GM18858 (cell line): ENCODE results near the gene FTH1.
"Not testable (repeated sequence)": the region's sequence is repeated elsewhere in the genome, so short reads cannot be mapped to it uniquely, and the experiment has no call there.

Experiments
- ATAC-seq: cut with Tn5 transposase; IDR thresholded peaks from one replicate; pipeline ENCODE4 v1.9.1; 2021; ENCODE audit not compliant: unreplicated experiment

FTH1 gene

DNA sequence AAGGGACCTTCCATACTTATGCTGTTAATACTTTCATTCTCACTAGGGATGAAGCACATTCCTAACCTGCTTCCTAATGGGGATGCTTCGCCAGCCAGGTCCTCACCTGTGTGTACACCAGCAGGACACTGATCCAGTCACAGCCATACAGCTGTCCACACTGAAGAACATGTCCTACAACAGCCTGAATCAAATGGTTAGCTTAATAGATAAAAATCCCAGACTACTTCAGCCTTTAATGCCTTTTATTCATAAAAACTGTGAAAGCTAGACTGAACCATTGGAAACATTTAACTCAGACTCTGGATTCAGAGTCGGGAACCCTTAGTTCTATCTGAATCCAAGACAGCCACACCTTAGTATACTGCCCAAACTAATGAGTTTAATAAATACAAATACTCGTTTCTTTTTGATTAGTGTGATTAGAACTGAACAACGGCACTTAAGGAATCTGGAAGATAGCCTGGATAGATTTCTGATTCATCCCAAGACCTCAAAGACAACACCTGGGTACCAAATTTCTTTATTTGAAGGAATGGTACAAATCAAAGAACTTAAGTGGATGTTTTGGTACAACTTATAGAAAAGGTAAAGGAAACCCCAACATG, 3.3 kb downstream of the FTH1 start:
- ATAC-seq: no peak

DNA sequence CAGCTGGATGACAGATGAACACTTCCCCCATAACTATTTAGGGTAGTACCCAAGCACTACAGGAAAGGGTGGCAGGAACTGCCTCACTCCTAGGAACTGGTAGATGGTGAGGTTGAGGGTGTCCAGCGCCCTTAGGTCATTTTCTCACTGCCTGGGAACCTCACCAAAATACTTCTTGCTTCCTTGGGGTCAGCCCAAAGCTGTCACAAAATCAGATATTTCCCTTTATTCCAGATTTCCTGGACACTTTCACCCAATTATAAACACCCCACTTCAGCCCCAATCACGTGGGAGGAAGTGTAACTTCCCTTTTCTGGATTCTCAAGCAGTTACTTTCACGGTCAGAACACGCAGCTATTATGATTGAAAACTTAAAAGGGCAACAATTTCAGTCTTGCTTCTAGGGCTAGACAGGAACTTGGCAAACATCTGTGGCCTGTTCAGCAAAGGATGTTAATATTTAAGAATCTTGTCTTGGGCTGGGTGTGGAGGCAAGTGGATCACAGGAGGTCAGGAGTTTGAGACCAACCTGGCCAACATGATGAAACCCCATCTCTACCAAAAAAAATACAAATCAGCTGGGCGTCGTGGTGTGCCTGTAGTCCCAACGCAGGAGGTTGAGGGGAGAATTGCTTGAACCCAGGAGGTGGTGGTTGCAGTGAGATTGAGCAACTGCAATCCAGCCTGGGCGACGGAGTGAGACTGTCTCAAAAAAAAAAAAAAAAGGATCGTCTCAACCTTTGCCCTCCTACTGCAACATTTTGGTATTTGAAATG, 4.0 kb downstream of the FTH1 start:
- ATAC-seq: no peak

DNA sequence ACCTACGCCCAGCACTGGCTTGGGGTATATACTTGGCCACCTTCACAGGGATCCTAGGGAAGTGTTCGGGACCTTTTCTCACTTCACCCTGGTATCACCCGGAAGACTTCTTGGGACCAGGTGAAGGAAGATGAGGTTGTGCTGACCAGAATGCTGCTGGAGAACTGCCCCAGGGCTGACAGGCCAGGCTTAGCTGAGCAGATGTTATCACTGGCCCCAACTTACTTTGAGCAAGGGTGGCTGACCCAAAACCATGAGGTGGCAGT, 4.5 kb downstream of the FTH1 start:
- ATAC-seq: no peak

DNA sequence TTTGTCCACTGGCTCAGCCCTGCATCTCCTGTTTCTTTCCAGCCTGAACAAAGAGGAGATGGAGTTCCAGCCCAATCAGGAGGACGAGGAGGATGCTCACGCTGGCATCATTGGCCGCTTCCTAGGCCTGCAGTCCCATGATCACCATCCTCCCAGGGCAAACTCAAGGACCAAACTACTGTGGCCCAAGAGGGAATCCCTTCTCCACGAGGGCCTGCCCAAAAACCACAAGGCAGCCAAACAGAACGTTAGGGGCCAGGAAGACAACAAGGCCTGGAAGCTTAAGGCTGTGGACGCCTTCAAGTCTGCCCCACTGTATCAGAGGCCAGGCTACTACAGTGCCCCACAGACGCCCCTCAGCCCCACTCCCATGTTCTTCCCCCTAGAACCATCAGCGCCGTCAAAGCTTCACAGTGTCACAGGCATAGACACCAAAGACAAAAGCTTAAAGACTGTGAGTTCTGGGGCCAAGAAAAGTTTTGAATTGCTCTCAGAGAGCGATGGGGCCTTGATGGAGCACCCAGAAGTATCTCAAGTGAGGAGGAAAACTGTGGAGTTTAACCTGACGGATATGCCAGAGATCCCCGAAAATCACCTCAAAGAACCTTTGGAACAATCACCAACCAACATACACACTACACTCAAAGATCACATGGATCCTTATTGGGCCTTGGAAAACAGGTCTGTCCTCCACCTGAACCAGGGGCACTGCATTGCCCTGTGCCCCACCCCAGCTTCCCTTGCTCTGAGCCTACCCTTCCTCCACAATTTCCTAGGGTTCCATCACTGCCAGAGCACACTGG, 5.0 kb downstream of the FTH1 start:
- ATAC-seq: no peak

DNA sequence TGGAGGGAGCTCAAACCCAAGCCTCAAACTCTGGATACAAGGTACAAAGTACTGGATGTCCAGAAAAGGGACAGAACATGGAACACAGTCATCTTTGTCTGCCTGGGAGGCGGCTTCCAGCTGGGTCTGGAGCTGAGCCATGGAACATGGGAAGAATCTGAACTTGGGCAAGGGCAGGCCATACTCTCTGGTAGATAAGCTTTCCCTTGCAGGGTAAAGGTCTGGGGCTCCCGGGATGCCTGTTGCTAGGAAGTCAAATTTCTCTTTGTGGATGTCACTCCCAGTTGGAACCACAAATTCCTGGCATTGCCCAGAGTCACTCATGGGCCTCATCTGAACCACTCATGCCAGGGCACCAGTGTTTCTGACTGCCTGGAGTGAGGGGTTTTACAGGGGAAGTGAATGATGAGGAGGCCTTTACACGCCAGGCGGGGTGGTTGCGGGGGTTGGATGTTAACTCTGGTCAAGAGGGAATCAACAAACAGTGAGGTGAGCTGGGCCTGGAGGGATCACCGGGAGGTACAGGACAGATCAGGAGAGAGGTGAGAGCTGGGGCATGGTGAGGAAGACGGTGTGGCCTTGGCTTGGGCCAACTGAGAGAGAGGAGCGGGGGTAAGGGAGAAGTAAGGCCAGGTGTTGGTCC, 5.7 kb downstream of the FTH1 start:
- no peak for ATAC-seq

DNA sequence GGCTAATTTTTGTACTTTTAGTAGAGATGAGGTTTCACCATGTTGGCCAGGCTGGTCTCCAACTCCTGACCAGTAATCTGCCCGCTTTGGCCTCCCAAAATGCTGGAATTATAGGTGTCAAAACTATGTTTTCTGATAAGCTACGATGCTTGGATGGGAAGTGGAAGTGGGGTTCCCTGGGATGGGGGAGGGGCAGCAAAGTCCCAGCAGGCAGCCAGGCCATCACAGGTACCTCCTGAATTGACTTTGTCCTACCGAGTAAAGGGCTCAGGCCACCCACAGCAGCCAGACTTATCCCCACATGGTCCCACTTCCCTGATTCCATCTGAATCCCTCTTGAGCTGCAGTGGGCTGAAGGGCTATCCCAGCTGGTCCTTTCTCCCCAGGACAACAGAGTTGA, 6.9 kb downstream of the FTH1 start:
- no peak for ATAC-seq

GRCh38 chr11:61959678-61960077, 7.8 kb downstream of the FTH1 start:
- ATAC-seq: no peak

DNA sequence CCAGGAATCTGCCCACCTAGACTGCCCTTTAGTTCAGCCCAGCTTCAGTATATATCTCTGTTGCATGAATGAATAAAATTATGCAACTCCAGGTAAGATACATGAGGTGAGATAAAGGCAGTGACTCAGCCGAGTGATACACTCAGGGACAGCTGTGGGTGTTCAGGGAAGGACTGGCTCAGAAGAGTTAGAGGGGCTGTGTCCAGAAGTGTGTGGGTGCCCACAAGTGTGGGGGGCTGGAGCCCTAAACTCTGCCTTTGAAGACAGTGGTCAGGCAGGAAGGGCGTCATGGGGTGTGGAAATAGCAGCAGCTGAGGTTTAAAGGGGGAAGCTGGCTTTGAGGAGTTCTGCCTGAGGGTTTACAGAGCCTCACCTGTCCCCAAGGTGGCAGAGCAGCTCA, 8.3 kb downstream of the FTH1 start:
- ATAC-seq: no peak

DNA sequence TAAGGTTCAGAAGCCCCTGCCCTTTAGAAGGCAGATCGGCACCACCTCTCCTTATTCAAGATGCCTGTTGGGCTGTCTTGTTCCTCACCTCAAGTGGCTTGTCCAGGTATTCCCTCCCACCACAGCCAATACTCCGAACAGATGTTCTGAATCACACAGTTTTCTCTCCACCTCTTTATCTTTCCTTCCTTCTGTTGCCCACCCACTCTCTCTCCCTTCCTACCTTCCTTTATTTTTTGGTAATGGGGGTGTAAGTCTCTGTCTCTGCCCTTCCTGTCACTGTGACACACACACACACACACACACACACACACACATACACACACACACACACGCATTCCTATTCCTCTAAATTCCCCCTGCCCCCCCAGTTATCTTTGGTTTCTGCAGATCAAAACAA, 8.8 kb downstream of the FTH1 start:
- no peak for ATAC-seq

GRCh38 chr11:61957021-61957770, 10.2 kb downstream of the FTH1 start:
- no peak for ATAC-seq

DNA sequence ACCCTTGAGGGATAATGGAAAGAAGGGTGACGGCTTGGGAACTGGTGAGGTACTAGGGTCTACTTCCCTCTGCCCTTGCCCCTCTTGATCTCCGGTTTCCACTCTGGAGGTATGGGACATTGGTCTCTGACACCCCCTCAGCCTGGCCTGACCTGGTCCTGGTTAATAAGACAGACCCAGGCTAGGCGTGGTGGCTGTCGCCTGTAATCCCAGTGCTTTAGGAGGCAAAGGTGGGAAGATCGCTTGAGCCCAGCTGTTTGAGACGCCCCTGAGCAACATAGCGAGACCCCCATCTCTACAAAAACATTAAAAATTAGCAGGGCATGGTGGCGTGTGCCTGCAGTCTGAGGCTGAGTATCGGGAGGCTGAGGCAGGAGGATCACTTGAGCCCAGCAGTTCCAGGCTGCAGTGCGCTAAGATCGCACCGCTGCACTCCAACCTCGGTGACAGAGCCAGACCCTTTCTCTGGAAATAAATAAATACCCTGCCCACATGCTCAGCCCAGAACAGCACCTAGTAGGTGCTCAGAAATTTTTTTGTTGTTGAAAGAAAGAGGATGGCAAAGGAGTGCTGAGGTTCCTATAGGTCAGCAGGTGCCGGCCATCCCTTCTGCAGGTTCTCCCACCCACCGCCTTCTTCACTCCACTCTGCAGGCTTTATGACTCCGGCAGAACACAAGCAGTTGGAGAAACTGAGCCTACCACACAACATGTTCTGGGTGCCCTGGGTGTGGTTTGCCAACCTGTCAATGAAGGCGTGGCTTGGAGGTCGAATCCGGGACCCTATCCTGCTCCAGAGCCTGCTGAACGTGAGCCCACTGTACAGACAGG, 11.0 kb downstream of the FTH1 start:
- ATAC-seq: no peak

DNA sequence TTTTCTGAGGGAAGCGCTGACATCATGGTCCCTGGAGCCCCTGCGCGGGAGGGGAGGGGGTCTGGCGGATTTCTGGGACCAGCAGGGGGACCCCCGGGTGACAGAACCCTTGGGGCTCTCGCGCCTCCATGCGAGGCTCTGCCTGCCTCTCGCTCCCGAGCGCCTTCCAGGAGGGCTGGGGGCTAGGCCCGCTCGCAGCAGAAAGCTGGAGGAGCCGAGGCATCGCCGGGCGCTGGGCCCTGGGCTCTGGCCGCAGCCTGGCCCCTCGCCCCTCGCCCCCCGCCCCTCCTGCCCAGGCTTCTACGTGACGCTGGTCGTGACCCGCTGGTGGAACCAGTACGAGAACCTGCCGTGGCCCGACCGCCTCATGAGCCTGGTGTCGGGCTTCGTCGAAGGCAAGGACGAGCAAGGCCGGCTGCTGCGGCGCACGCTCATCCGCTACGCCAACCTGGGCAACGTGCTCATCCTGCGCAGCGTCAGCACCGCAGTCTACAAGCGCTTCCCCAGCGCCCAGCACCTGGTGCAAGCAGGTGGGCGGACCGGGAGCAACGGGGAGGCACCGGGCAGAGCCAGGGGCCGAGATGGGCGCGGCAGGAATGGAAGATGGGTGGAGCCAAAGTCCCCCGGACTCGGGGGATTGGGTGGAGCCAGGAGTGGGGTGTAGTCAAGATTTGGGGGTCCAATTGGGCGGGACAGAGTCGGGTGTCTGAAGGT, 11.9 kb downstream of the FTH1 start:
- no peak for ATAC-seq

DNA sequence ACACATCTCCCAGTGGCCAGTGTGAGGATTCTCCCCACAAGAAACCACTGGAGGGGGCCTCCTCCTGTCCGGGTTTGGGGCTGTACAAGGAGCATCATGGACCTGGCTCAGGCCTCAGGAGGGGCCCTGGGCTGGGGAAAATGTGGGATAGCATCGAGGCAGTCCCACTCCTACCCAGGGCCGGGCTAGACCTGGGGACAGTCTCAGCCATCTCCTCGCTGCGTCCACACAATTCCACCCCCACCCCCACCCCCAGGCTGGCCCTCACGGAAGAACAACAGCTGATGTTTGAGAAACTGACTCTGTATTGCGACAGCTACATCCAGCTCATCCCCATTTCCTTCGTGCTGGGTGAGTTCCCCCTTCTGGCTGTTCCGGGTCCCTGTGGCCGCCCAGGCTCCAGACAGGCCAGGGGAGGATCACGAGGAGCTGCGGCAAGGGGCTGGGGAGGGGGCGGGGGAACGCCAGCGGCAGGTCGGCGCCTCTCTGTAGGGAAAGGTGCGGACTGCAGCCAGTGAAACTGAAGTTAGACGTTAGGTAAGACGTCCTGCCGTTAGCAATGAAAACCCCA, 12.5 kb downstream of the FTH1 start:
- no peak for ATAC-seq

DNA sequence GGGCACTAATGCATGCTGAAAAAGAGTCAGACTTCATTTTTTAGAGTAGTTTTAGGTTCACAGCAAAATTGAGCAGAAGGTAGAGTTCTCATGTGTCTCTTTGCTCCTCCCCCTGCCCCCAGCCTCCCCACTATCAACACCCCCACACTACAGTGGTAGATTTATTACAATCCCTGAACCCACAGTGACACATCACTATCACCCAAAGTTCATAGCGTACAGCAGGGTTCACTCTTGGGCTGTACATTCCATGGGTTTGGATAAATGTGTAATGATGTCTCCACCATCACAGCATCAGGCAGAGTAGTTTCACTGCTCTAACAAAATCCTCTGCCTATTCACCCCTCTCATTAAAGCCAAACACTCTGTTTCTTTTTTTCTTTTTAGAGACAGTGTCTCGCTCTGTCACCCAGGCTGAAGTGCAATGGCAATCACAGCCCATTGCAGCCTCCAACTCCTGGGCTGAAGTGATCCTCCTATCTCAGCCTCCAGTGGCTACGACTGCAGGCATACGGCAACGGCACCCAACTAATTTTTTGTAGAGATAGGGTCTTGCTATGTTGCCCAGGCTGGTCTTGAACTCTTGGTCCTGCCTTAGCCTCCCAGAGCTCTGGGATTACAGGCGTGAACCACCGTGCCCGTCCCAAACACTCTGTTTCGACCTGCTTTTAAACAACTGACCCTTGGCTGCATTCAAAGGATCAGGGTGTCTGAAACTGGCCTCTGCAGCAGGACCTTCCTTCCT, 13.2 kb downstream of the FTH1 start:
- ATAC-seq: no peak

- ATAC-seq: not testable (repeated sequence)
These were observed 13.8 kb downstream of the FTH1 start for GRCh38 chr11:61953632-61954031.

DNA sequence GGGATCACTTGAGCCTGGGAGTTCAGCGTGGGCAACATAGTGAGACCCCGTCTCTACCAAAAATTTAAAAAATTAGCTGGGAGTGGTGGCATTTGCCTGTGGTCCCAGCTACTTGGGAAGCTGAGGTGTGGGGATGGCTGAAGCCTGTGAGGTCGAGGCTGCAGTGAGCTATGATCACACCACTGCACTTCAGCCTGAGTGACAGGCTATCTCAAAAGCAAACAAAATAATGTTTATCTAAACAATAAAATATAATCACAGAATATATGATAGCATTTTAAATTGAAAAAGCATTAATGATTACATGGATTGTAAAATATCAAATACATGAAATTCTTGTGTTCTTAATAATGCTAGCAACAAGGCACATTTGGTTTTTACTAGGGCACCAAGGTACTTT, 14.6 kb downstream of the FTH1 start:
- ATAC-seq: no peak

DNA sequence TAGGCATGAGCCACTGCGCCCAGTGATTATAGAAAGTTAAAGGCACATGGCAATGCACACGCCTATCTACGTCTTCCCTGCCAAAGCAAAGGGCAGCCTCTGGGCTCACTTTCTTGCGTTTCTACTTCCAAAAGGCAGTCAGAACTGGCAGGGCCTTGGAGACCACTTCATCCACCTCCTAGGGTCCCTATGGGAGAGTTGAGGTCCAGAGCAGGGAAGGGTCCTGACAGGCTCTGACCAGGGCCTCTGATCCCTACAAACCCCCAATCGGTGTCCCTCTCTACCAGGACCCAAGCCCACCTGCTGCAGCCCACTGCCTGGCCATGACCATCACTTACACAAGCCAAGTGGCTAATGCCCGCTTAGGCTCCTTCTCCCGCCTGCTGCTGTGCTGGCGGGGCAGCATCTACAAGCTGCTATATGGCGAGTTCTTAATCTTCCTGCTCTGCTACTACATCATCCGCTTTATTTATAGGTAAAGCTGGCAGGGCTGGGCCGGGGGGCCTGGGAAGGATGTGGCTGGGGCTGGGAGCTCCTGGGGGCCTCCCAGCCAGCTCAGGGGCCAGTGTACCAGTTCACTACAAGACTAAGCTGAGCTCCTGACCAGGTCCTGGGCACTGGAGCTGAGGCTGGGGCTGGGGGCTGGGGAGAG, 15.8 kb downstream of the FTH1 start:
- no peak for ATAC-seq

DNA sequence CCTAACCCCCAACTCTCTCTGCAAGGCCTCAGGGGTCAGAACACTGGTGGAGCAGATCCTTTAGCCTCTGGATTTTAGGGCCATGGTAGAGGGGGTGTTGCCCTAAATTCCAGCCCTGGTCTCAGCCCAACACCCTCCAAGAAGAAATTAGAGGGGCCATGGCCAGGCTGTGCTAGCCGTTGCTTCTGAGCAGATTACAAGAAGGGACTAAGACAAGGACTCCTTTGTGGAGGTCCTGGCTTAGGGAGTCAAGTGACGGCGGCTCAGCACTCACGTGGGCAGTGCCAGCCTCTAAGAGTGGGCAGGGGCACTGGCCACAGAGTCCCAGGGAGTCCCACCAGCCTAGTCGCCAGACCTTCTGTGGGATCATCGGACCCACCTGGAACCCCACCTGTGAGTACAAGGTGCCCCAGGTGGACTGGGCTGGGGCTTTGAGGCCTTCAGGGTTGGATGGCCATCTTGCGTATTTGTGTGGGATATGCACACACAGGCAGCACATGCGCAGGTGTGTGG, 17.3 kb downstream of the FTH1 start, which contains the start of gene BEST1:
Gene BEST1, plus strand, starts transcription at position 317 of the 513 bp plus-strand sequence. CDS start 1,456 bp downstream, outside the sequence.
- ATAC-seq: no peak
